ENCODE data around the gene IGSF21.

Gene IGSF21

GRCh38 chr1:18170444-18170843 lies 62.8 kb downstream of the IGSF21 start:
- no peak for DNase-seq
- Mint-ChIP-seq H3K9me3 (no peaks in the 10 kb centered on the region), H3K4me3 (no peak overlapping the region), H3K27ac (no peak overlapping the region), H3K4me1 (peaks cover 26% of the 10 kb centered on the region), H3K27me3 (ENCODE audit: low read depth, poor library complexity) (peaks cover 35% of the 10 kb centered on the region), H3K36me3 (ENCODE audit: low read depth) (no peaks in the 10 kb centered on the region)
- TF ChIP-seq CTCF (IDR thresholded peaks at IDR 0.05) = no peak

- no peak for TF ChIP-seq CTCF (IDR thresholded peaks at IDR 0.05)
- no peaks in the 10 kb centered on the region for H3K36me3 Mint-ChIP-seq (ENCODE audit: low read depth)
- no peak overlapping the region for H3K4me3 Mint-ChIP-seq
- no peak for DNase-seq
- peaks cover 29% of the 10 kb centered on the region for H3K27me3 Mint-ChIP-seq (ENCODE audit: low read depth, poor library complexity)
- H3K27ac Mint-ChIP-seq = no peak overlapping the region
- no peaks in the 10 kb centered on the region for H3K9me3 Mint-ChIP-seq
- H3K4me1 Mint-ChIP-seq = peaks cover 52% of the 10 kb centered on the region
Measured at GRCh38 chr1:18174037-18174436, 66.4 kb downstream of the IGSF21 start.

GRCh38 chr1:18175051-18175450 lies 67.5 kb downstream of the IGSF21 start:
- no peak overlapping the region for H3K4me3 Mint-ChIP-seq
- no peak for DNase-seq
- H3K27me3 Mint-ChIP-seq (ENCODE audit: low read depth, poor library complexity) = peaks cover 30% of the 10 kb centered on the region
- no peaks in the 10 kb centered on the region for H3K9me3 Mint-ChIP-seq
- TF ChIP-seq CTCF (IDR thresholded peaks at IDR 0.05) = no peak
- no peaks in the 10 kb centered on the region for H3K36me3 Mint-ChIP-seq (ENCODE audit: low read depth)
- no peak overlapping the region for H3K27ac Mint-ChIP-seq
- H3K4me1 Mint-ChIP-seq = peaks cover 46% of the 10 kb centered on the region

GRCh38 chr1:18175530-18176377 lies 68.2 kb downstream of the IGSF21 start:
- Mint-ChIP-seq H3K27me3 (ENCODE audit: low read depth, poor library complexity) (peaks cover 34% of the 10 kb centered on the region), H3K4me1 (peaks cover 46% of the 10 kb centered on the region), H3K36me3 (ENCODE audit: low read depth) (no peaks in the 10 kb centered on the region), H3K27ac (peak overlapping the region; percentile 59), H3K9me3 (no peaks in the 10 kb centered on the region), H3K4me3 (no peak overlapping the region)
- no peak for DNase-seq
- TF ChIP-seq CTCF (IDR thresholded peaks at IDR 0.05) = no peak

- Mint-ChIP-seq H3K4me3 (peak overlapping the region; percentile 39), H3K27me3 (ENCODE audit: low read depth, poor library complexity) (peaks cover 38% of the 10 kb centered on the region), H3K36me3 (ENCODE audit: low read depth) (no peaks in the 10 kb centered on the region), H3K4me1 (peaks cover 46% of the 10 kb centered on the region), H3K9me3 (no peaks in the 10 kb centered on the region), H3K27ac (no peak overlapping the region)
- no peak for DNase-seq
- no peak for TF ChIP-seq CTCF (IDR thresholded peaks at IDR 0.05)
Measured at GRCh38 chr1:18176619-18177018, 69.0 kb downstream of the IGSF21 start.

GRCh38 chr1:18178111-18178510 lies 70.5 kb downstream of the IGSF21 start:
- DNase-seq = no peak
- Mint-ChIP-seq H3K4me1 (peaks cover 51% of the 10 kb centered on the region), H3K4me3 (no peak overlapping the region), H3K27me3 (ENCODE audit: low read depth, poor library complexity) (peaks cover 41% of the 10 kb centered on the region), H3K9me3 (no peaks in the 10 kb centered on the region), H3K27ac (no peak overlapping the region), H3K36me3 (ENCODE audit: low read depth) (no peaks in the 10 kb centered on the region)
- TF ChIP-seq CTCF (IDR thresholded peaks at IDR 0.05) = no peak

Measured in nephron progenitor cell (in vitro differentiated cells).